Measurements from ENCODE around the gene DNAJC18. TPM values are rescaled to one million over a fixed set of nuclear protein-coding genes. Genes with fewer than 3 reads are reported as not detected.

The DNAJC18 gene
- total and polyA plus RNA-seq, 2 of the 8 experiments (the other 6 are each of a cell fraction or from before 2014, with no cell fraction given): 7.8 to 29.2 TPM

DNA sequence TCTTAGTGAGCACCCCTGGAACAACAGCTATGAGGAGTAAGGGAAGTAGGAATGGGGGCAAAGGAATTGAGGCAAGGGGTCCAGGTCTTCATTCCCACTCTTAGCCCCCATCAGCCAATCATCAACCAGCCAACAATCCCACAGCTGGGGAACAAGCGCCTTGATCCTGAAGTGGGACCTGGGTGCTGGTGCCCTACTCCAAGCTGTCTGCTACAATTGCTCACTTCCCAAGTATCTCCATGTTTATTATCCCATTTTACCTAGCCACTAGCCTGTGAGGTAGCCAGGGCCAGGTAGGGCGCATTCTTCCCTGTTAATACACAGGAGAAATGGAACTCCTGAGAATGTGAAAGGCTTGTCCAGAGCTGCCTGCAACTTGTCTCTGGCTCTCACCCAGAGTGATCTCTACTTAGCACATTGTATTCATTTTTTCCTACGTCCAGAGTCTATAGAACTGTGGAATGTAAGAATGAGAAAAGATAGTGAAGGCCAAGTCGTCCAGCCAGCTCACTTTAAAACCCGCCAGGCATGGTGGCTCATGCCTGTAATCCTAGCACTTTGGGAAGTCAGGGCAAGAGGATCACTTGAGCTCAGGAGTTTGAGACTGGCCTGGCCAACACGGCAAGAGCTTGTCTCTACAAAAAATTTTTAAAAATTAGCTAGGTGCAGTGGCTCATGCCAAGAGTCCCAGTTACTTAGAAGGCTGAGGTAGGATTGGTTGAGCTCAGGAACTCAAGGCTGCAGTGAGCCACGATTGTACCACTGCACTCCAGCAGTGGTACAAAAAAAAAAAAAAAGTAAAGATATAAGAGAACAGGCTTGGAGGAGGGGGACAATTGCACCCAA, 6.2 kb upstream of the DNAJC18 start (continued):
- no peak for TF ChIP-seq HDAC6 (IDR thresholded peaks at IDR 0.05; ENCODE audit: low read depth, low read length)
- no peak for TF ChIP-seq CTBP2 (IDR thresholded peaks at IDR 0.05; ENCODE audit: borderline replicate concordance, insufficient read depth, insufficient read length, low read length)
